PC-3 (cell line): Measurements from ENCODE around the gene KCNJ11. TPM values are rescaled to one million over a fixed set of nuclear protein-coding genes. Genes with fewer than 3 reads are reported as not detected.

Experiments used
- ATAC-seq: fragments of 200-7000 bp; cut with Tn5 transposase; 2 replicates; pipeline ENCODE4 v1.9.1; 2020; ENCODE audit warnings: mild to moderate bottlenecking, moderate library complexity
- BruUV-seq: library from RNA; stranded (reverse); fragments of 400-500 nt; replicated peaks from 2 replicates; lab custom pipeline; 2021; lab: Mats Ljungman, UMichigan
- CTCF ChIA-PET: fragments of 300-600 bp; sonication (Branson Sonifier 250); formaldehyde crosslinking; loops from one replicate; lab custom pipeline; 2022; ENCODE audit warnings: antibody characterized with exemption; lab: Charles Lee
- POLR2A ChIA-PET: fragments of 300-600 bp; sonication (Branson Sonifier 250); formaldehyde crosslinking; loops from one replicate; lab custom pipeline; 2022; ENCODE audit warnings: antibody characterized with exemption; ENCODE audit not compliant: unreplicated experiment; lab: Charles Lee
- DNase-seq: peaks from one replicate; pipeline ENCODE4 v3.0.0-alpha.2; 2015
- H2AFZ ChIP-seq: fragments of 300-600 bp; sonication (generic); 2 replicates; pipeline ENCODE4 v1.6.0; 2016; ENCODE audit warnings: antibody characterized with exemption, low read length
- H3F3A ChIP-seq: fragments of 300-600 bp; sonication (generic); one replicate; pipeline ENCODE4 v1.6.0; 2017; ENCODE audit warnings: antibody characterized with exemption, low read length, control low read depth, mild to moderate bottlenecking; ENCODE audit not compliant: unreplicated experiment
- H3K27ac ChIP-seq: fragments of 300-600 bp; sonication (generic); 2 replicates; pipeline ENCODE4 v1.5.1; 2016; ENCODE audit warnings: mild to moderate bottlenecking, low read length
- H3K27me3 ChIP-seq: fragments of 300-600 bp; sonication (generic); 2 replicates; pipeline ENCODE4 v1.6.1; 2016; ENCODE audit warnings: low read length, mixed read lengths
- H3K36me3 ChIP-seq: fragments of 300-600 bp; sonication (generic); 2 replicates; pipeline ENCODE4 v1.6.1; 2016; ENCODE audit warnings: low read depth, mixed run types, low read length, mixed read lengths
- H3K4me1 ChIP-seq: fragments of 300-600 bp; sonication (generic); 2 replicates; pipeline ENCODE4 v1.5.1; 2016; ENCODE audit warnings: low read length; ENCODE audit not compliant: insufficient read depth
- H3K4me2 ChIP-seq: fragments of 300-600 bp; sonication (generic); 2 replicates; pipeline ENCODE4 v1.6.0; 2016; ENCODE audit warnings: low read length
- H3K4me3 ChIP-seq: fragments of 300-600 bp; sonication (generic); 2 replicates; pipeline ENCODE4 v1.5.1; 2016; ENCODE audit warnings: mild to moderate bottlenecking, low read length, mixed read lengths
- H3K79me2 ChIP-seq: fragments of 300-600 bp; sonication (generic); 2 replicates; pipeline ENCODE4 v1.6.1; 2017; ENCODE audit warnings: low read length, mixed read lengths
- H3K9ac ChIP-seq: fragments of 300-600 bp; sonication (generic); 2 replicates; pipeline ENCODE4 v1.6.0; 2016; ENCODE audit warnings: mild to moderate bottlenecking, low read length
- H3K9me2 ChIP-seq: fragments of 300-600 bp; sonication (generic); replicated peaks from 2 replicates; pipeline ENCODE4 v1.6.1; 2016; ENCODE audit warnings: mixed run types, low read length, mixed read lengths
- H3K9me3 ChIP-seq: fragments of 300-600 bp; sonication (generic); 2 replicates; pipeline ENCODE4 v1.6.1; 2016; ENCODE audit warnings: low read length, mixed read lengths
- H4K20me1 ChIP-seq: fragments of 300-600 bp; sonication (generic); 2 replicates; pipeline ENCODE4 v1.6.1; 2016; ENCODE audit warnings: low read length, mixed read lengths
- CTCF ChIP-seq: fragments of 300-600 bp; sonication (generic); conservative IDR thresholded peaks from 2 replicates; pipeline ENCODE4 v1.5.1; 2017; ENCODE audit warnings: antibody characterized with exemption, low read depth, mild to moderate bottlenecking, low read length
- EZH2 ChIP-seq: fragments of 300-600 bp; sonication (generic); IDR thresholded peaks from one replicate; pipeline ENCODE4 v1.6.1; 2017; ENCODE audit warnings: antibody characterized with exemption, mild to moderate bottlenecking, low read length; ENCODE audit not compliant: unreplicated experiment
- EZH2phosphoT487 ChIP-seq: fragments of 300-600 bp; sonication (generic); IDR thresholded peaks from 2 replicates; pipeline ENCODE4 v1.6.1; 2018; ENCODE audit warnings: mild to moderate bottlenecking, antibody characterized with exemption, low read length, borderline replicate concordance
- intact Hi-C: fragments of 100-400 bp; cut with micrococcal nuclease; formaldehyde crosslinking; loops from 2 replicates; pipeline ENCODE4 v1.9.0; 2023
- total RNA-seq: library from RNA; depleted of rRNA; stranded (reverse); fragments of >200 nt; gene quantifications from 2 replicates; pipeline ENCODE4 v1.2.3, GENCODE V29; 2014

Gene KCNJ11
- total RNA-seq, 1 experiment from 2014 or later = 0.98 TPM

GRCh38 chr11:17410606-17411379, 22.3 kb upstream of the KCNJ11 start:
- no TSS peak for BruUV-seq

GRCh38 chr11:17408641-17409040, 20.2 kb upstream of the KCNJ11 start:
- ATAC-seq = no peak
- Histone ChIP-seq H3K4me2 (no peak overlapping the region), H2AFZ (no peak overlapping the region), H3K9ac (no peak overlapping the region), H3K9me2 (no peaks in the 10 kb centered on the region), H3K9me3 (no peaks in the 10 kb centered on the region), H3K4me1 (no peaks in the 10 kb centered on the region; the same call in 1 of the 2 replicates), H3K79me2 (no peaks in the 10 kb centered on the region), H3K27me3 (peaks cover 5% of the 10 kb centered on the region; the same call in 1 of the 2 replicates), H3F3A (no peaks in the 10 kb centered on the region), H3K27ac (no peak overlapping the region), H3K36me3 (no peaks in the 10 kb centered on the region), H3K4me3 (no peak overlapping the region), H4K20me1 (no peaks in the 10 kb centered on the region)
- no peak for TF ChIP-seq EZH2phosphoT487
- no peak for TF ChIP-seq CTCF
- TF ChIP-seq EZH2 = no peak
- DNase-seq = no peak
- intact Hi-C loops = no loop called here
- POLR2A ChIA-PET = no interaction called here
- BruUV-seq = no TSS peak
- CTCF ChIA-PET = no interaction called here

More at GRCh38 chr11:17410606-17411379, 22.3 kb upstream of the KCNJ11 start:
- Histone ChIP-seq H3K79me2 (no peaks in the 10 kb centered on the region), H4K20me1 (no peaks in the 10 kb centered on the region), H3K9me3 (no peaks in the 10 kb centered on the region), H2AFZ (no peak overlapping the region), H3K27ac (no peak overlapping the region), H3K9me2 (no peaks in the 10 kb centered on the region), H3K4me2 (no peak overlapping the region), H3K4me1 (no peaks in the 10 kb centered on the region; the same call in 1 of the 2 replicates), H3F3A (no peaks in the 10 kb centered on the region), H3K9ac (no peak overlapping the region), H3K27me3 (peaks cover 12% of the 10 kb centered on the region; the same call in 1 of the 2 replicates), H3K4me3 (no peak overlapping the region), H3K36me3 (no peaks in the 10 kb centered on the region)
- ChIA-PET POLR2A (no interaction called here), CTCF (no interaction called here)
- no peak for ATAC-seq
- TF ChIP-seq CTCF (no peak), EZH2 (no peak), EZH2phosphoT487 (no peak)
- no peak for DNase-seq
- intact Hi-C loops = no loop called here

DNA sequence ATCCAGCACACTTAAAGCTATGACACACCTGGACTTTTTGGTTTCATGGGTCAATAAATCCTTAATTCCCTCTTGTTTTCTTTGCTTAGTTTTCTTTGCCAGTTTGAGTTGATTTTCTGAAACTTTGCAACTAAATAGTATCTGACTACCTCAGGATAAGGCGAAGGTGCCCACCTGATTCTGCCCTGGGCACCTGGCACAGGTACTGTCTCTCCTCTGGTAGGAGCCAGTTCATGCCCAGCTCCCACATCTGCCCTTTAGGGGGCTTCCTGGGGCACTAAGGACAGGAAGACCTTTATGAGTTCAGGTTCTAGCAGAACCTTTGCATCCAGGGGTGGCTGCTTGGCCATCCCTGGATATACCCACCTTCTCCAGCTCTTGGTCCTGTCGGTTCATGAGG, 19.6 kb upstream of the KCNJ11 start:
- TF ChIP-seq EZH2phosphoT487 (no peak), CTCF (no peak), EZH2 (no peak)
- Histone ChIP-seq H3K4me2 (no peak overlapping the region), H3K9me2 (no peaks in the 10 kb centered on the region), H4K20me1 (no peaks in the 10 kb centered on the region), H3K4me1 (no peaks in the 10 kb centered on the region; the same call in 1 of the 2 replicates), H3K27me3 (no peaks in the 10 kb centered on the region), H3K36me3 (no peaks in the 10 kb centered on the region), H3K27ac (no peak overlapping the region), H3K9ac (no peak overlapping the region), H3K4me3 (no peak overlapping the region), H2AFZ (no peak overlapping the region), H3K79me2 (no peaks in the 10 kb centered on the region), H3F3A (no peaks in the 10 kb centered on the region), H3K9me3 (no peaks in the 10 kb centered on the region)
- CTCF ChIA-PET = no interaction called here
- ATAC-seq (no peak), DNase-seq (no peak)
- POLR2A ChIA-PET = no interaction called here
- intact Hi-C loops = no loop called here
- no TSS peak for BruUV-seq
